Measurements from ENCODE around the gene ATP6V0B. TPM values are rescaled to one million over a fixed set of nuclear protein-coding genes. Genes with fewer than 3 reads are reported as not detected.

ATP6V0B gene
- total and polyA plus RNA-seq, 9 of the 15 experiments (the other 6 are each of a cell fraction or from before 2014, with no cell fraction given) = 137 to 328 (median 220) TPM

GRCh38 chr1:43934986-43935324 lies 39.8 kb upstream of the ATP6V0B start (continued):
- no peak for TF ChIP-seq ZNF239 (CRISPR knock-in tag; IDR thresholded peaks at IDR 0.05)
- no peak for TF ChIP-seq NBN (IDR thresholded peaks at IDR 0.05; ENCODE audit: low read depth)
- TF ChIP-seq SP1 (CRISPR knock-in tag; IDR thresholded peaks at IDR 0.05) = no peak
- TF ChIP-seq ZNF280A (IDR thresholded peaks at IDR 0.05; ENCODE audit: low read depth, partially characterized antibody) = no peak
- peak; percentile 21 for TF ChIP-seq DACH1 (IDR thresholded peaks at IDR 0.05; ENCODE audit: partially characterized antibody)
- TF ChIP-seq DDX20 (tag; IDR thresholded peaks at IDR 0.05; ENCODE audit: low read depth) = no peak
- TF ChIP-seq, protein P1, sequence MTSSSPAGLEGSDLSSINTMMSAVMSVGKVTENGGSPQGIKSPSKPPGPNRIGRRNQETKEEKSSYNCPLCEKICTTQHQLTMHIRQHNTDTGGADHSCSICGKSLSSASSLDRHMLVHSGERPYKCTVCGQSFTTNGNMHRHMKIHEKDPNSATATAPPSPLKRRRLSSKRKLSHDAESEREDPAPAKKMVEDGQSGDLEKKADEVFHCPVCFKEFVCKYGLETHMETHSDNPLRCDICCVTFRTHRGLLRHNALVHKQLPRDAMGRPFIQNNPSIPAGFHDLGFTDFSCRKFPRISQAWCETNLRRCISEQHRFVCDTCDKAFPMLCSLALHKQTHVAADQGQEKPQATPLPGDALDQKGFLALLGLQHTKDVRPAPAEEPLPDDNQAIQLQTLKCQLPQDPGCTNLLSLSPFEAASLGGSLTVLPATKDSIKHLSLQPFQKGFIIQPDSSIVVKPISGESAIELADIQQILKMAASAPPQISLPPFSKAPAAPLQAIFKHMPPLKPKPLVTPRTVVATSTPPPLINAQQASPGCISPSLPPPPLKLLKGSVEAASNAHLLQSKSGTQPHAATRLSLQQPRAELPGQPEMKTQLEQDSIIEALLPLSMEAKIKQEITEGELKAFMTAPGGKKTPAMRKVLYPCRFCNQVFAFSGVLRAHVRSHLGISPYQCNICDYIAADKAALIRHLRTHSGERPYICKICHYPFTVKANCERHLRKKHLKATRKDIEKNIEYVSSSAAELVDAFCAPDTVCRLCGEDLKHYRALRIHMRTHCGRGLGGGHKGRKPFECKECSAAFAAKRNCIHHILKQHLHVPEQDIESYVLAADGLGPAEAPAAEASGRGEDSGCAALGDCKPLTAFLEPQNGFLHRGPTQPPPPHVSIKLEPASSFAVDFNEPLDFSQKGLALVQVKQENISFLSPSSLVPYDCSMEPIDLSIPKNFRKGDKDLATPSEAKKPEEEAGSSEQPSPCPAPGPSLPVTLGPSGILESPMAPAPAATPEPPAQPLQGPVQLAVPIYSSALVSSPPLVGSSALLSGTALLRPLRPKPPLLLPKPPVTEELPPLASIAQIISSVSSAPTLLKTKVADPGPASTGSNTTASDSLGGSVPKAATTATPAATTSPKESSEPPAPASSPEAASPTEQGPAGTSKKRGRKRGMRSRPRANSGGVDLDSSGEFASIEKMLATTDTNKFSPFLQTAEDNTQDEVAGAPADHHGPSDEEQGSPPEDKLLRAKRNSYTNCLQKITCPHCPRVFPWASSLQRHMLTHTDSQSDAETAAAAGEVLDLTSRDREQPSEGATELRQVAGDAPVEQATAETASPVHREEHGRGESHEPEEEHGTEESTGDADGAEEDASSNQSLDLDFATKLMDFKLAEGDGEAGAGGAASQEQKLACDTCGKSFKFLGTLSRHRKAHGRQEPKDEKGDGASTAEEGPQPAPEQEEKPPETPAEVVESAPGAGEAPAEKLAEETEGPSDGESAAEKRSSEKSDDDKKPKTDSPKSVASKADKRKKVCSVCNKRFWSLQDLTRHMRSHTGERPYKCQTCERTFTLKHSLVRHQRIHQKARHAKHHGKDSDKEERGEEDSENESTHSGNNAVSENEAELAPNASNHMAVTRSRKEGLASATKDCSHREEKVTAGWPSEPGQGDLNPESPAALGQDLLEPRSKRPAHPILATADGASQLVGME (CRISPR knock-in tag; IDR thresholded peaks at IDR 0.05) = no peak
- TF ChIP-seq MYNN (IDR thresholded peaks at IDR 0.05) = no peak
- no peak for TF ChIP-seq MYNN (CRISPR knock-in tag; IDR thresholded peaks at IDR 0.05)
- no peak for TF ChIP-seq RBFOX2 (IDR thresholded peaks at IDR 0.05; ENCODE audit: low read depth, low read length)
- no peak for TF ChIP-seq CBX5 (IDR thresholded peaks at IDR 0.05; ENCODE audit: borderline replicate concordance, low read depth)
- TF ChIP-seq U2AF1 (optimal IDR thresholded peaks at IDR 0.05; ENCODE audit: low read depth, low read length) = no peak
- TF ChIP-seq CHD2 (IDR thresholded peaks at IDR 0.05; ENCODE audit: low read depth, low read length) = no peak
- no peak for TF ChIP-seq PCBP1 (IDR thresholded peaks at IDR 0.05; ENCODE audit: low read depth, low read length, poor library complexity, severe bottlenecking)
- no peak for TF ChIP-seq ZC3H11A (IDR thresholded peaks at IDR 0.05; ENCODE audit: low read depth, low read length)
- no peak for TF ChIP-seq ATF4 (CRISPR knock-in tag; IDR thresholded peaks at IDR 0.05)
- TF ChIP-seq MEIS2 (IDR thresholded peaks at IDR 0.05; ENCODE audit: partially characterized antibody) = no peak
- no peak for TF ChIP-seq ZNF347 (CRISPR knock-in tag; IDR thresholded peaks at IDR 0.05; ENCODE audit: low read depth)
- no peak for TF ChIP-seq GTF2F1 (IDR thresholded peaks at IDR 0.05; ENCODE audit: low read depth, low read length)

Measured in K562 (cell line).